Heart left ventricle (tissue), 16 donors: ENCODE measurements around the gene YTHDC1. TPM values are rescaled to one million over a fixed set of nuclear protein-coding genes. Genes with fewer than 3 reads are reported as not detected.

ENCODE experiments used
- ATAC-seq, 4 donors: fragments of 200-7000 bp; cut with Tn5 transposase; one replicate each; pipeline ENCODE4 v1.9.1; 2020 to 2022; ENCODE audit warnings: moderate library complexity in 4 of 4, mild to moderate bottlenecking in 3 of 4, moderate number of reproducible peaks in 1 of 4
- DNase-seq, 5 donors: peaks; one replicate each; pipeline ENCODE4 v3.0.0-alpha.2; 2020
- H3K27ac ChIP-seq, 12 donors: fragments of 200-600 bp; sonication (generic) in 4 of 12; one replicate each; pipeline versions ENCODE4 v1.5.0 to v1.8.0; 2016 to 2022; ENCODE audit warnings: mild to moderate bottlenecking in 2 of 12
- H3K27me3 ChIP-seq, 9 donors: fragments of 200-600 bp; sonication (generic) in 2 of 9; one replicate each; pipeline versions ENCODE4 v1.5.1 to v1.8.0; 2016 to 2022; ENCODE audit warnings: mild to moderate bottlenecking in 3 of 9
- H3K36me3 ChIP-seq, 9 donors: fragments of 200-600 bp; sonication (generic) in 2 of 9; one replicate each; pipeline versions ENCODE4 v1.5.0 to v1.8.0; 2018 to 2022; ENCODE audit warnings: mild to moderate bottlenecking in 2 of 9
- H3K4me1 ChIP-seq, 12 donors: fragments of 200-600 bp; sonication (generic) in 4 of 12; one replicate each; pipeline versions ENCODE4 v1.5.0 to v1.8.0; 2016 to 2022; ENCODE audit warnings: mild to moderate bottlenecking in 3 of 12
- H3K4me3 ChIP-seq, 12 donors: fragments of 200-600 bp; sonication (generic) in 4 of 12; one replicate each; pipeline versions ENCODE4 v1.5.0 to v1.8.0; 2017 to 2022; ENCODE audit warnings: mild to moderate bottlenecking in 9 of 12, moderate library complexity in 4 of 12
- H3K9me3 ChIP-seq, 12 donors: fragments of 200-600 bp; sonication (generic) in 4 of 12; one replicate each; pipeline versions ENCODE4 v1.5.0 to v1.8.0; 2016 to 2022; ENCODE audit warnings: mild to moderate bottlenecking in 1 of 12
- CTCF ChIP-seq, 12 donors: fragments of 200-600 bp; sonication (generic) in 4 of 12; IDR thresholded peaks; one replicate each; pipeline versions ENCODE4 v1.5.0 to v1.8.0; 2018 to 2022; ENCODE audit warnings: antibody characterized with exemption in 12 of 12, mild to moderate bottlenecking in 5 of 12
- POLR2A ChIP-seq, 2 donors: fragments of 450-650 bp; IDR thresholded peaks; one replicate each; pipeline ENCODE4 v1.6.1; 2017; ENCODE audit warnings: antibody characterized with exemption in 2 of 2, mild to moderate bottlenecking in 2 of 2, moderate library complexity in 2 of 2
- WGBS, 4 donors: extraction: QIAGEN DNeasy Blood & Tissue Kit in 2 of 4; methylation state at CpG; one replicate each; pipeline versions ENCODE4 v1.1.5 to v1.1.7; 2013 to 2018; 5-methylcytosine and 5-hydroxymethylcytosine counted together
- intact Hi-C, 10 donors: fragments of 100-400 bp; cut with DNase I; formaldehyde crosslinking; loops; one replicate each; pipeline versions ENCODE4 v1.11.1 to v1.14.2; 2022
- polyA plus RNA-seq, 2 donors: library from polyadenylated mRNA; stranded (reverse); fragments of 200-250 nt; gene quantifications; one replicate each; pipeline ENCODE4 v1.2.3, GENCODE V29; 2013
- total RNA-seq, 9 donors: library from RNA; depleted of rRNA in 2 of 9; stranded (reverse); fragments of >200 nt in 2 of 9; fragmentation: NEBNext Ultra II Directional in 3 of 9; extraction: Animal tissue kit (Norgen Biotek cat#: 25700) in 3 of 9; gene quantifications; one replicate each; pipeline versions ENCODE4 v1.1.0 to v1.2.4, GENCODE V29; 2016 to 2023
- donor health status: ischemic (EF 13 %, LVEDD 7.1; RV severe dilation, severe dysfunction).
- donor health status: healthy with polysubstance abuse.
- donor health status: DM: no; HTN: yes; CAD: no.
- donor health status: DM: no; HTN: no; CAD: no.
- donor health status: ischemic (EF 25% LVEDD 6.9; RV normal size, moderate dysfunction).
- donor health status: ischemic (EF 25% LVEDD 5.7; RV mildly dilated, moderate dysfunction).
- donor health status: healthy.
- donor health status: DM: yes; HTN: yes; CAD: no.
- donor health status: ischemic (EF 35%, LVEDD 5.7; RV mildly dilated, moderate dysfunction).
- donor health status: nonischemic (EF 11% LVEDD 7.7; RV severe dilation, severe dysfunction).
- donor health status: DM: yes; HTN: yes; CAD: no.
- donor health status: PGD.
- donor health status: ischemic (EF 29% LVEDD 5.4; RV normal size, mild dysfunction).
- donor health status: nonischemic (EF 23%, LVEDD 6.1; RV moderate dilation, normal function).

YTHDC1 gene
- total and polyA plus RNA-seq, 11 donors, result 27.0 to 60.8 (median 42.1) TPM

GRCh38 chr4:68372588-68372987, 22.7 kb upstream of the YTHDC1 start:
- no peak for ATAC-seq
- intact Hi-C loops, result loop anchor here in 2 of 10 donors (2.0 to 10.0 kb wide), 2 partner anchors 22 to 58 kb away; partner anchors contain the start of gene YTHDC1 (in 1 of the 2)
- no peak overlapping the region for H3K27ac ChIP-seq

GRCh38 chr4:68369142-68369805, 19.4 kb upstream of the YTHDC1 start:
- no peaks in the 10 kb centered on the region for H3K9me3 ChIP-seq
- H3K4me1 ChIP-seq, result peaks cover 0 to 6% (median 0%) of the 10 kb centered on the region in 12 donors
- H3K4me3 ChIP-seq, result no peak overlapping the region
- no peak for DNase-seq
- no peaks in the 10 kb centered on the region for H3K36me3 ChIP-seq
- 70 to 74% (median 73%) methylated on average over 6 of the region's 6 CpGs for WGBS, 4 donors
- intact Hi-C loops, result no loop called here
- no peak overlapping the region for H3K27ac ChIP-seq
- peaks cover 0 to 10% (median 0%) of the 10 kb centered on the region in 9 donors for H3K27me3 ChIP-seq
- TF ChIP-seq CTCF (IDR thresholded peaks at IDR 0.05) (no peak), POLR2A (IDR thresholded peaks at IDR 0.05) (no peak)
- no peak for ATAC-seq

More at GRCh38 chr4:68372588-68372987, 22.7 kb upstream of the YTHDC1 start:
- H3K4me3 ChIP-seq, result no peak overlapping the region
- peaks cover 0 to 6% (median 0%) of the 10 kb centered on the region in 12 donors for H3K4me1 ChIP-seq
- TF ChIP-seq CTCF (IDR thresholded peaks at IDR 0.05) (no peak), POLR2A (IDR thresholded peaks at IDR 0.05) (no peak)
- H3K36me3 ChIP-seq, result no peaks in the 10 kb centered on the region
- WGBS, 4 donors, result 57 to 68% (median 61%) methylated on average over 1 of the region's 1 CpG
- no peaks in the 10 kb centered on the region for H3K9me3 ChIP-seq
- H3K27me3 ChIP-seq, result peaks cover 0 to 16% (median 0%) of the 10 kb centered on the region in 9 donors
- no peak for DNase-seq

- Histone ChIP-seq H3K36me3 (no peaks in the 10 kb centered on the region), H3K27me3 (peaks cover 0 to 10% (median 0%) of the 10 kb centered on the region in 9 donors), H3K9me3 (no peaks in the 10 kb centered on the region), H3K4me3 (no peak overlapping the region), H3K27ac (no peak overlapping the region), H3K4me1 (peaks cover 0 to 6% (median 0%) of the 10 kb centered on the region in 12 donors)
- DNase-seq (no peak), ATAC-seq (no peak)
- intact Hi-C loops, result no loop called here
- WGBS, 4 donors, result 71 to 75% (median 74%) methylated on average over 5 of the region's 5 CpGs
- no peak for TF ChIP-seq POLR2A (IDR thresholded peaks at IDR 0.05)
- no peak for TF ChIP-seq CTCF (IDR thresholded peaks at IDR 0.05)
Observed at GRCh38 chr4:68368691-68369131, 18.8 kb upstream of the YTHDC1 start.

- TF ChIP-seq POLR2A (IDR thresholded peaks at IDR 0.05) (no peak), CTCF (IDR thresholded peaks at IDR 0.05) (no peak)
- intact Hi-C loops, result no loop called here
- DNase-seq, result no peak
- no peaks in the 10 kb centered on the region for H3K9me3 ChIP-seq
- H3K27ac ChIP-seq, result no peak overlapping the region
- ATAC-seq, result no peak
- no peak overlapping the region for H3K4me3 ChIP-seq
- H3K4me1 ChIP-seq, result peaks cover 0 to 6% (median 0%) of the 10 kb centered on the region in 12 donors
- peaks cover 0 to 10% (median 0%) of the 10 kb centered on the region in 9 donors for H3K27me3 ChIP-seq
- WGBS, 4 donors, result 60 to 81% (median 68%) methylated on average over 3 of the region's 3 CpGs
- H3K36me3 ChIP-seq, result no peaks in the 10 kb centered on the region
Observed at GRCh38 chr4:68367835-68368234, 17.9 kb upstream of the YTHDC1 start.
